Measurements from ENCODE around the gene CRYGN. TPM values are rescaled to one million over a fixed set of nuclear protein-coding genes. Genes with fewer than 3 reads are reported as not detected.

The CRYGN gene
- total RNA-seq, 1 donor from 2014 or later = not detected

DNA sequence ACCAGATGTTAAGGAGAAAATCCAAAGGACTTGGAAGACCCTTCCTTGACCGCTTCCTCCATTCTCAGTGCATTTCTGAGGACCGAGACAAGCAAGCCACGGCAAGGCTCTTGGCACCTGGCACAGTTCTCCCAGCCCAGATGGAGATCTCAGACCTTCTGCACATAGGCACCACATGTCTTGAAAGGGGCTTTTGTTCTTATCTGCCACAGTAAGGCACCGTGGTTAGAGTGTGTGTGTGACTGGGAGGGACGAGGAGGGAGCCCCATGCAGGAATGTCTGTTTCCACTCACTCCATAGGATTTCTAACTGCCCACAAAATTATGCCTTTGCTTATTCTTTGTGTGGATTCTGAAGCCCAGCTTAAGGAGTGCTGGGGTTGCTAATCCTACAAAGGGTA is 19.8 kb downstream of the CRYGN start:
- peaks cover 4% of the 10 kb centered on the region for H3K36me3 Mint-ChIP-seq (ENCODE audit: low read depth)
- POLR2A ChIA-PET = no interaction called here
- H3K4me3 Mint-ChIP-seq = no peak overlapping the region

DNA sequence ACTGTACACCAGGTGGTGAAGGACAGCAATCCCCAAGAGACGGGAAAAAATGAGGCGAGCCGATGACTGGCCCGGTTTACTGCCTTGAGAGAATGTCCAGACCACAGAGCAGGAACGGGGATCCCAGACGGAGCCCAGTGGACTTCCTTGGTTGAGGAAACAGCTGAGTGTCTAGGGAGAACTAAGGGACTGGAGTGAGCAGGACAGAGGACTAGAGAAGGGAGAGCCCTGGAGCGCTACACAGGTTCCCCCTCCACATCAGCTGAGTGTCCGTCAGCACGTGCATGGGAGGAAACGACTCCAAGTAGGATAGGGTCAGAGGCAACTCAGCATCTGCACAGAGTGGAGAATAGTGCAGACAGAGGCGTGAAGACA is 23.0 kb downstream of the CRYGN start:
- intact Hi-C loops (cut with micrococcal nuclease) = no loop called here
- Mint-ChIP-seq H3K27me3 (peaks cover 40% of the 10 kb centered on the region), H3K4me3 (no peak overlapping the region), H3K4me1 (no peaks in the 10 kb centered on the region), H3K9me3 (peaks cover 20% of the 10 kb centered on the region), H3K27ac (no peak overlapping the region), H3K36me3 (ENCODE audit: low read depth) (peaks cover 4% of the 10 kb centered on the region)
- DNase-seq (no peak), ATAC-seq (ENCODE audit: low read depth) (no peak)
- CTCF ChIA-PET = no interaction called here
- POLR2A ChIA-PET = no interaction called here
- TF ChIP-seq, protein P1, sequence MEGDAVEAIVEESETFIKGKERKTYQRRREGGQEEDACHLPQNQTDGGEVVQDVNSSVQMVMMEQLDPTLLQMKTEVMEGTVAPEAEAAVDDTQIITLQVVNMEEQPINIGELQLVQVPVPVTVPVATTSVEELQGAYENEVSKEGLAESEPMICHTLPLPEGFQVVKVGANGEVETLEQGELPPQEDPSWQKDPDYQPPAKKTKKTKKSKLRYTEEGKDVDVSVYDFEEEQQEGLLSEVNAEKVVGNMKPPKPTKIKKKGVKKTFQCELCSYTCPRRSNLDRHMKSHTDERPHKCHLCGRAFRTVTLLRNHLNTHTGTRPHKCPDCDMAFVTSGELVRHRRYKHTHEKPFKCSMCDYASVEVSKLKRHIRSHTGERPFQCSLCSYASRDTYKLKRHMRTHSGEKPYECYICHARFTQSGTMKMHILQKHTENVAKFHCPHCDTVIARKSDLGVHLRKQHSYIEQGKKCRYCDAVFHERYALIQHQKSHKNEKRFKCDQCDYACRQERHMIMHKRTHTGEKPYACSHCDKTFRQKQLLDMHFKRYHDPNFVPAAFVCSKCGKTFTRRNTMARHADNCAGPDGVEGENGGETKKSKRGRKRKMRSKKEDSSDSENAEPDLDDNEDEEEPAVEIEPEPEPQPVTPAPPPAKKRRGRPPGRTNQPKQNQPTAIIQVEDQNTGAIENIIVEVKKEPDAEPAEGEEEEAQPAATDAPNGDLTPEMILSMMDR (IDR thresholded peaks at IDR 0.05) = no peak

More for the DNA sequence above, 19.8 kb downstream of the CRYGN start:
- TF ChIP-seq, protein P1 (IDR thresholded peaks at IDR 0.05) = no peak
- peaks cover 23% of the 10 kb centered on the region for H3K27me3 Mint-ChIP-seq
- ATAC-seq (ENCODE audit: low read depth) (no peak), DNase-seq (no peak)
- no peak overlapping the region for H3K27ac Mint-ChIP-seq
- peaks cover 25% of the 10 kb centered on the region for H3K9me3 Mint-ChIP-seq
- no peaks in the 10 kb centered on the region for H3K4me1 Mint-ChIP-seq
- CTCF ChIA-PET = no interaction called here
- intact Hi-C loops (cut with micrococcal nuclease) = no loop called here

DNA sequence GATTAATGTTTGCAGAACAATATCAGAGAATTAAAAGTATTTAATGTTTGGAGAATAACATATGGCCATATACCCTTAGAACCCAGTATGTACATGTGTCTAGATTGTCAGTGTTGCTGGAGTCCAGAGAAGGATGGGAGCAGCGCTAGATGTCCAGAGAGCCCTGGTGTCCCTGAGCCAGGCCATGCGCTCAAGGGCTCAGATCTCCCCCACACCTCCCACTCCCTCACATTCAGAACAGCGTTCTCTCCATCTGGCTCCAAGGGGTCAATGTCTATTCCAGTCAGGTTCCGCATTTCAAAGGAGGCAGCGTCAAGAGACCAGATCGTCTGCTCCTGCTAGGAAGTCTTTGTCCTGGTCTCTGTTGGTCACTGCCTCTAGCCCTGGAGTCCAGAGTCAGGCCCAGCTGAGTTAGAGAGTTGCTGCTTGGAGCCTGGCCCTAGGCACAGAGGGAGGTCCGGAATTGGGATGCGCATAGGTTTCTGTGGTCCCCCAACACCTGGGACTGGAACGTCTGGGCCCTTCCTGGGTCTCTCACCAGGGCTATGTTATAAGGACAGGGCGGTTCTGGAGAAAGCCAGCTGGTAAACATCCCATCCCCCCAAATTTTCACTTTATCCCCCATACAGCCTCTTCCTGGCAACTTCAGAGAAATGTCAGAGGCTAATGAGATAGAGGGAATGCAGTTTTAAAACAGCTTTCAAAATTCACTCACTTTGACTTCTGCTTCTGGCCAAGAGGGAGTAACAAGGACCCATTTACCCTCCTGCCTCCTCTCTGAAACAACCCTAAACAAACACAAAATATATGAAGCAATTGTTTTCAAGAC is 23.6 kb downstream of the CRYGN start:
- peaks cover 4% of the 10 kb centered on the region for H3K36me3 Mint-ChIP-seq (ENCODE audit: low read depth)
- DNase-seq (no peak), ATAC-seq (ENCODE audit: low read depth) (no peak)
- intact Hi-C loops (cut with micrococcal nuclease) = no loop called here
- TF ChIP-seq, protein P1 (IDR thresholded peaks at IDR 0.05) = no peak
- ChIA-PET POLR2A (no interaction called here), CTCF (no interaction called here)
- no peak overlapping the region for H3K4me3 Mint-ChIP-seq
- H3K27ac Mint-ChIP-seq = no peak overlapping the region
- H3K9me3 Mint-ChIP-seq = peaks cover 16% of the 10 kb centered on the region
- H3K4me1 Mint-ChIP-seq = peaks cover 5% of the 10 kb centered on the region
- H3K27me3 Mint-ChIP-seq = peaks cover 42% of the 10 kb centered on the region

DNA sequence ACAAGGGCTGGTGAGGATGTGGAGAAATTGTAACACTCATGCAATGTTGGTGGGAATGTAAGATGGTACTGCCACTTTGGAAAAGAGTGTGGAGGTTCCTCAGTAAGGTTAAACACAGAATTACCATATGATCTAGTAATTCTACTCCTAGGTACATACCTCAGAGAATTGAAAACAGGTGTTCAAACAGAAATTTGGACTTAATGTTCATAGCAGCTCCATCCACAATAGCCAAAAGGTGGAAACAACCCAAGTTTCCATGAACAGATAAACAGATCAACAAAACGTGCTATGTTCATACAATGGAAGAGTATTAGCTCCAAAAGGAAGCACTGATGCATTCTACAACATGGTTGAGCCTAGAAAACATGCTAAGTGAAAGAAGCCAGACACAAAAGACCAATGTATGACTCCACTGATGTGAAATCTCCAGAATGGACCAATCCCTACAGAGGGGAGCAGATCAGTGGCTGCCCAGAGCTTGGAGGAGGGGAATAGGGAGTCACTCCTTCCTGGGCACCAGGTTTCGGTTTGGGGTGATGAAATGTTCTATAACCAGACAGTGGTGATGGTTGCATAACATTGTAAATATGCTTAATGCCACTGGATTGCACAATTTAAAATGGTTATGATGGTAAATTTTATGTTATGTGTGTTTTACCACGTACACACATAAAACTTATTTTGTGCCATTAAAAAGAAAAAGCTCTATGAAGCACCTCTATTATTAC is 24.4 kb downstream of the CRYGN start:
- H3K4me1 Mint-ChIP-seq = peaks cover 13% of the 10 kb centered on the region
- intact Hi-C loops (cut with micrococcal nuclease) = no loop called here
- no peak overlapping the region for H3K4me3 Mint-ChIP-seq
- TF ChIP-seq, protein P1 (IDR thresholded peaks at IDR 0.05) = no peak
- ATAC-seq (ENCODE audit: low read depth) (no peak), DNase-seq (no peak)
- H3K36me3 Mint-ChIP-seq (ENCODE audit: low read depth) = peaks cover 4% of the 10 kb centered on the region
- POLR2A ChIA-PET = no interaction called here
- H3K27me3 Mint-ChIP-seq = peaks cover 48% of the 10 kb centered on the region
- CTCF ChIA-PET = no interaction called here
- no peak overlapping the region for H3K27ac Mint-ChIP-seq
- peaks cover 11% of the 10 kb centered on the region for H3K9me3 Mint-ChIP-seq

DNA sequence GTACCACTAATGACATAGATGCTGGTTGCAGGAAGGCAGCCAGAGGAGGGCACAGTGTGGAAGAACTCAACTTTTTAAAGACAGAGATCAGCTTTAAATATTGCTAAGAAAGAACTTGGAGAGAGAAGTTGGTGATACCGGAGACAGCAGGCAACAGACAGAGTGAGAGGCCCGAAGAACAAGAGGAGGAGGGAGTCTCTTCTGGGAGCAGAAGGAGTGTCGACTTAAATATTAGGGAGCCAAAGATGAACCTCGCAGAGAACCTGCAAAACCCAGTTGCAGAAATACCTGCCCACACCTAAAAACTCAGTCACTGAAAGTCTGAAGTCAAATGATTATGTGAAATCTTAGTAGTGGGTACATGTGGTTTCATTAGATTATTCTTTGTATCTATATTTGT is 26.7 kb downstream of the CRYGN start:
- Mint-ChIP-seq H3K4me3 (no peak overlapping the region), H3K4me1 (peaks cover 25% of the 10 kb centered on the region), H3K36me3 (ENCODE audit: low read depth) (no peaks in the 10 kb centered on the region), H3K9me3 (peaks cover 2% of the 10 kb centered on the region), H3K27ac (no peak overlapping the region), H3K27me3 (peaks cover 49% of the 10 kb centered on the region)
- no peak for ATAC-seq (ENCODE audit: low read depth)
- CTCF ChIA-PET = no interaction called here
- intact Hi-C loops (cut with micrococcal nuclease) = no loop called here
- no peak for DNase-seq
- POLR2A ChIA-PET = no interaction called here
- TF ChIP-seq, protein P1 (IDR thresholded peaks at IDR 0.05) = no peak
